Activated gamma-delta T cell treated with anti-CD3 and anti-CD28 coated beads, Interleukin-2, amount 50 U/mL, for 16 hours (primary cell): ENCODE results near the gene ACSS2.

Experiments used
- DNase-seq: peaks from one replicate; pipeline ENCODE4 v3.0.0-alpha.2; 2020; ENCODE audit warnings: low read depth

The ACSS2 gene

DNA sequence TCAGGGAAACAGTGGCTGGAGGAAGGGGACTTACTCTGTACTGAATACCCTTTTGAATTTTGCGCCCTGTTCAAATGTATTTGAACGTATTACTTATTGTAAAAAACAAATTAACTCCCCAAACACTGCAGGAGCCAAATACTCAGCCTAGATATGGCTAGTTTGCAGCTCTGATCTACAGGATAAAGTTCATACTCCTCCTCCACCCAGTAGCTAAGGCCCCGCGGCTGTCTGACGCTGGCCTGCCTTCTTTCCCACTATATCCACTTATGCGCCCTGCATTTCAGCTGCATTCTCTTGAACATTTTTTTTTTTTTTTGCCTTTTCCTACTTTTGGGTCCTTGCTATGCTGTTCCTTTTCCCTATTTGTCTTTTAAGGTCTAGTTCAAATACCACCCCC, 72.7 kb downstream of the ACSS2 start:
- DNase-seq = no peak

DNA sequence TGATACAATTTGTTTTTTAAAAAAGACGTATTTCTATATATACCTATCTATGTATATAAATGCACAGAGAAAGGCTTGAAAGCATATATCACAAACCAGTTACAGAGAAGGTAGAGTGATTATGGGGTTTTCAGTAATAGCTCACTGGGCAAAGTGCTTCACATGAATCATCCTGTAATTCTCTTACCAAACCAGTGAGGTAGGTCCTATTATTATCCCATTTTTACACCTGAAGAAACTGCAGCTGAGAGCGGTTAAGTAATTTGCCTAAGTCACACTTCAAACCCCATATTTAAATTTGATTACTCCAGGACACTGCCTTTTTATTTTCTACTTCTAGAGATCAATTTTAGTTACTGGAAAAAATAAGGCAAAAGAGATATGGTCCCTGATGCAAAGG, 74.8 kb downstream of the ACSS2 start:
- DNase-seq = no peak

DNA sequence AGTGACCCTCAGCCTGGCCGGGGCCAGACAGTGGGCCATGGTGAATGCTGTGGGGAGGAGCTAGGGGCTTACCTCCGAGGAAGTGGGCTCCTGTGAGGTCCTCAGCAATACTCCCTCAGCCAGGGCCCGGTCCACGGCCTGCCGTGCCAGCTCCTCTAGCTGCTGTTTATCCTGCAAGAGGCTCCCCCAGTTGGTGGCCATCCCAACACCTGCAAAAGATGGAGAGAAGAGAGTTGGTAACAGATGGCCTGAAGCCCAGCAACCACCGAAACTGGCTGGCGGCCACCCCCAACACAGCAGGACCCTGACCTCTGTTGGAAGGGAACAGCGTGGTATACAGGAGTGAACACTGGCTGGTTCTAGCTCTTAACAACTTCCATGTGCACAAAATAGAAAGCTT, 75.2 kb downstream of the ACSS2 start:
- DNase-seq = no peak

DNA sequence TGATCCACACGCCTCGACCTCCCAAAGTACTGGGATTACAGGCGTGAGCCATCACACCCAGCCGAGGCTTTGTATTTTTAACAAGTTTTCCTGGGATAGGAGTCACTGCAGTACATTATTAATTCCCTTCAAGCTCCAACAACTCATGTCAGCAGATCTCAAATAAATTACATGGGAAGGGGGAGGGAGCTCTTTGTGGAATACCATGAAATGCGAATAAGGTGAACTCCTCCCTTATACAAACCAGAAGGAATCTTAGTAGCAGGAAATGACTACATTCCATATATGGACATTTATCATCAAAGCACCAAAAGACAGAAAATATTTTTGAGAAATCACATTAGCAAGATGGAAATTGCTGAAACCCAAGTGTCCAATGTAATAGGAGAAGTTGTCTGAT, 76.3 kb downstream of the ACSS2 start:
- no peak for DNase-seq

DNA sequence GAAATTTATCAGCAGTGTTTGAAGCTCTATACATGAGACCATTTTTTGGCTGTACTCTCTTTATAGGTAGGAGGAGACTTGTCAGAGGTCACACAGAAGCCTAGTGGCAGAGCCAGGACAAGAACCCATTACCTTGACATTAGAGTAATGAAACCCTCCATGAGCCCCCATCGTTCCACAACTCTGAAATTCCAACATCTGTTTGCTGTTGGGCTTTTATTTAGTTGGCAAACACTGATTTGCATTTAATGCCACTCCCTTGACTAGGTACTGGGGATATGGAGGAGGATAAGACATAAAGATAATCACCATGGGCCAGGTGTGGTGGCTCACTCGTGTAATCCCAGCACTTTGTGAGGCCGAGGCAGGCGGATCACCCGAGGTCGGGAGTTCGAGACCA, 77.5 kb downstream of the ACSS2 start:
- no peak for DNase-seq

DNA sequence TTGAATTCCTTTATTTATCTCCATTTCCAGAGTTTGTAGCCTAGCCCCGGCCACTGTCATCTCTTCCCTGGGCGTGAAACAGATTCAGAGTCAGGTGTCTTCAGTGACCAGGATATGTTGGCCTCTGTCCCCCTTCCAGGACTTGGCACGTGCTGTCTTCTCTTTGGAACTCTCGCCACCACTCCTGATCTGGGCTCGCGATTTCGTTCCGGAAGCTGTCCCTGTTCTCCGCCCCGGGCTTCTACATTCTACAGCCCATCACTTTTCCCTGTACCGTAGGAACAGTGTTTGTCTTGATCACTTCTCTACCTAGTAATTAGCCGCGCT, 78.5 kb downstream of the ACSS2 start:
- DNase-seq = no peak

DNA sequence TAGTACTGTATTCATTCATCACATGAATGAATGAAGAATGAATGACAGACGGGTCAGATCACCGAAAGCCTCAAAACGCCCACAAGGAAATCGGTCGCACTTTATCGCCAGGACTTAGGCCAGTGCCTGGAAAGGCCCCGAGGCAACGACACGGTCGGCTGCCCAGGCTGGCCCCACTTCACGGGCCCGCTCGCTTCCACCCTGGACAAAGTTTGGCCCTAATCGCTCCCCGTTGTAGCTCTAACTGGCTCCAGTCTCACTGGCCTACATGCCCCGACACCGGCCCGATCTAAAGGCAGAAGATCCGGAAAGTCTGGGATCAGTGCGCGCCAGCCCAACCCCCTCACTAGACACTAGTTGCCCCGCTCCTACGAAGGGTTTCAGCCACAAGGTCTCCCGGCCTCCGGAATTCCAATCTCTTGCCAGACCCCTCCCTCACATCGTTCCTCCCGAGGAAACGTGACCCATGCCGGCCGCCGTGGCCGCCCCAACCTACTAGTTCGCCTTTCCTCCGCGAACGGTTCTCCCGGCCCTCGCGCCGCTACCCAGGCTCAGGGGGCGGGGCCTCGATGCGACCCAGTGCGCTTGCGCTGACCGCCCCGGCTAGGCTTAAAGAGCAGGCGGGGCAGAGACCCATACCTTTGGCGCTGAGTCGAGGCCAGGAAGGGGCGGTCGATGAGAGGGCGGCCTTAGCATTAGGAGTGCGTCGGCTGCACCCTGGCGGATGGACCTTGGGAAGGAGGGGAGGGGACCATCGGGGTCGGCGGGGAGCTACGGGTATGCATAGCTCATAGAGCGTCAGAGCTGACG, 79.0 kb downstream of the ACSS2 start, which contains the start of the genes GSS and MYH7B:
Gene GSS (minus strand): TSS at position 576 of the 810 bp plus-strand sequence. CDS start 3,954 bp downstream, outside the sequence.
Gene MYH7B (plus strand): TSS at position 638 of the 810 bp plus-strand sequence. CDS start 22,138 bp downstream, outside the sequence.
- peak; percentile 96 for DNase-seq

DNA sequence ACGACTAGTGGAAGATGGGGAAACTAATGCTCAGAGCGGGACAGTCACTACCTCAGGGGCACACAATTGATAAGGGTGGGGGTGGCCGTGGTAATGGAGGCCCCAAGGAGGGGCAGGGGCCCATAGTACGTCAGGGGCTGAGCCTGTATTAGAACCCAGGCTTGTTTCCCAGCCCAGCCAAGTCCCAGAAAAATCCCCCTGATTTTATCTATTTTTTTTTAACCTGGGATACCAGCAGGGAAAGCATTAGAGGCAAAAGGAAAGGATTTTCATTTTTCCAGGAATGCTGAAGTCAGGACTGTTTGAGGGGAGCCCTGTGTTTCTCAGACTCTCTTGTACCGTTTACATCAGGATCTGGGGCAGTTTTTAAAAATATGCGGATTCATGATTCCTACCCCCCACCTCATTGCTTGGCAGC, 79.6 kb downstream of the ACSS2 start:
- no peak for DNase-seq

DNA sequence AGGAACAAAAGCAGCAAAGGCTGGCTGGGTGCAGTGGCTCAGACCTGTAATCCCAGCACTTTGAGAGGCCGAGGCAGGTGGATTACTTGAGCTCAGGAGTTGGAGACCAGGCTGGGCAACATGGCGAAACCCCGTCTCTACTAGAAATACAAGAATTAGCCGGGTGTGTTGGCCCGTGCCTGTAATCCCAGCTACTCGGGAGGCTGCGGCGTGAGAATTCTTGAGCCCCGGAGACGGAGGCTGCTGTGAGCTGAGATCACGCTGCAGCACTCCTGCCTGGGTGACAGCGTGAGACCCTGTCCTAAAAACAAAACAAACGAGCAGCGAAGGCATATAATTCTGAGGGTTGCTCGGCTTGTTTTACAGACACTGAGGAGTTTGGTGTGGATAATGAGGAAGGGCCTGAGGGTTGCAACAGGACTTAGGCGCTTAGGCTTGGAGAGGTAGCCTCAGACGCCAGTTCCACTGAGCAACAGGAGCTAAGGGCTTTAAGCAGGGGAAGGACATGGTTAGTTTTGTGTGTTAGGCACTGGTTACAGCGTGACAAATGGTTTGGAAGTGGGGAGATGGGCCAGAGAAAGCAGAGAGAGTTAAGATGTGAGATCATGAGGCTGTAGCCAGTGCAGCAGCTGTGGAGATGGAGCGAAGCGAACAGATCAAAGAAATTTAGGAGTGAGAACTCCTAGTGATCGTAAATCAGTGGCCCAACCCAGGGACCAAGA, 80.5 kb downstream of the ACSS2 start:
- no peak for DNase-seq

DNA sequence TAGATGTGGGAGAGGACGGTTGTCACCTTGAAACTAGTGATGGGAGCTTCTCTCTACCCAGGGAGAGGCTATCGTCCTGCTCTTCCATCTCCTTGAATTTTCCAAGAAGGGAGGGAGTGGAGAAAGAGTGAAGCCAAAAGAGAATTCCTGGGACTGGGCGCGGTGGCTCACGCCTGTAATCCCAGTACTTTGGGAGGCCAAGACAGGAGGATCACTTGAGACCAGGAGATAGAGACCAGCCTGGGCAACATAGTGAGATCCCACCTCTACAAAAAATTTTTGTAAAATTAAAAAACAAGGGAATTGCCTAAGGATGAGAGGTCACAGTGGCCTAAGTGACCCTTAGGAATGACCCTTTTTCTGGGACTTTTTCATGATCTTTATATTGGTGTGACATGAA, 88.1 kb downstream of the ACSS2 start:
- no peak for DNase-seq

DNA sequence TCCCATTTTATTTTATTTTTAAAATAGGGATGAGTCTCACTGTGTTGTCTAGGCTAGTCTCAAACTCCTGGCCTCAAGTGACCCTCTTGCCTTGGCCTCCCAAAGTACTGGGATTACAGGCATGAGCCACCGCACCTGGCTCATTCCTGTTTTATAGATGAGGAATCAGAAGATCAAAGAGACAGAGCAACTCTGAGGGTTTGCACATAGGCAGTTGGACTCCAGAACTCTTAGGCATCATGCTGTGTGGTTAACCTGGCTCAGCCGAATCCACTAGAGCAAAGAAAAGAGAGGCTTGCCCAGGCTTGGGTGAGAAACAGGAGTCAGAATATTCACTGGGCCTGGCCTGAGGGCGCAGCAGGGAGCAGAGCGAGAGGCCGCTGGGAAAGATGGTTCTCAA, 88.6 kb downstream of the ACSS2 start:
- DNase-seq = no peak

DNA sequence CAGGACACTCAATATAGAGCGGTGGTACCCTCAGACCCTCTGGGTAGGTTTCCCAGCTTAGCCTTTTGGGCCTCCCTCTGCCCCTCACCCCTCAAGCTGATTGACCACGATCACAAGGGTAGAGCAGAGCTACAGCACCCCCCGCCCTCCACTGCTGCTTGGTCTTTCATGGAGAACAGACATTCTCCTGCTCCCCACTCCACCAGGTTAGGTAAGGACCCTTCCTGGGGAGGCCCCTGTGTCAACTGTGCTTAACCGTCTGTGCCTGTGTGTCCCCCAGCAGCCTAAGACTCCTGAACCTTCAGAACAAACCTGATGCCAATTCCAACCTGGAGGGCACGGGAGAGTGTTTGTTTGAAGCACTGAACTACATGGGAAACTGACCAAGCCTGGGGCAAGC, 91.0 kb downstream of the ACSS2 start:
- no peak for DNase-seq

DNA sequence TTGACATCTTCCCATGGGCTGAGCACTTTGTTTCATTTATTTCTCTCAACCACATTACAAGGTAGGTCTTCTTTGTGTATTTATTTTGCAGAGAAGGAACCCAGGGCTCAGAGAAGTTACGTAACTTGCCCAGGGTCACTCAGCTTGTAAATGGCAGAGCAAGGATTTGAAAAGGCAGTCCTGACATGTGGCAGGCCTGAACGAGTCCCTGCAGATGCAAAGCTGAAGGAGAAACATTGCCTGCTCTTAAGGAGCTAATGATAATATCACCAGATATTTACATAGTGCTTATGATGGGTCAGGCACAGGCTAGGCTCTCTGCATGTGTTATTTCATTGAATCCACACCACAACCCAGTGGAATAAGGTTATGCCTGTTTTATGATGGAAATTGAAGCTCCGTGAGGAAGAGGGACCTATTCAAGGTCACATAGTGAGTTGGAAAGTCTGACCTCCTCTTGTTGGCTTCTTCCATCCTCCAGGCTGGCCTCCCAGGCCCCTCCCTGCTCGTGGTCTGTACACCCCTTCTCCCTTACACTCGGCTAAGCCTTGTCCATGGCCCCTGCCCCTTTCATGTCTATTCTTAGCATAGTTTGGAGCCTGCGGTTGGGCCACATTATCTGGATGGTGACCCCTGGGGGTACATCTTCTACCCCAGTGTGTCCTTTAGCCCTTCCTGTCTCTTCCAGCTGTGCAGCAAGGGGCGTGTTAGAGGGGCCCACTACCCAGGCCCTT, 91.8 kb downstream of the ACSS2 start:
- DNase-seq = no peak

DNA sequence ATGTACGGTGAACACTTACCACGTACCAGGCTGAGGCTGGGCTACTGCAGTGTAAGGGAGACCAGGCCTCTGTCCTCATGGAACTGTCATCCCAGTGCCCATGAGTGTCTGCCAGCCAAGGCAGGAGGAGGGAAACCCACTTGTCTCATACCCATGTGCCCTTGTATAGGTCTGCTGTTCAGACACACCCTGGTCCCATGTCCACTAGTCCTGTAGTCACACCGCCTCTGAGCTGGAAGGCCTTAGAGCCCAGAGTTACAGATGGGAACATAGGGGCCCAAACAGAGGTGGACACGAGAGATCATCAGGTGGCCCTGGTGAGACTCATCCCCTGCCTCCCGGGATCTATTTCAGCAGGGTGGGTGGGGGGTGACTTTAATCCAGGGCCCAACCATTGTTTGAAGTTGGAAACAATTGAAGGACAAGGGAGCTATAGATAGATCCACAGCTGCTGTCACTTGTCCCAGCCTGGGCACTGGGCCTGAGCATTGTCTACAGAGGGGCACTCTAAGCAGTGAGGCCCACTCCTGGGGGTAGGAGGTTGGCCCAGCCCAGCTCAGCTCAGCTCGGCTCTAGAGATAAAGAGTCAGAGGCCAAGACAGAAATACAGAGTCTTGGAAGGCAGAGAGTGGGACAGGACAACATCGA, 93.9 kb downstream of the ACSS2 start:
- DNase-seq = no peak

DNA sequence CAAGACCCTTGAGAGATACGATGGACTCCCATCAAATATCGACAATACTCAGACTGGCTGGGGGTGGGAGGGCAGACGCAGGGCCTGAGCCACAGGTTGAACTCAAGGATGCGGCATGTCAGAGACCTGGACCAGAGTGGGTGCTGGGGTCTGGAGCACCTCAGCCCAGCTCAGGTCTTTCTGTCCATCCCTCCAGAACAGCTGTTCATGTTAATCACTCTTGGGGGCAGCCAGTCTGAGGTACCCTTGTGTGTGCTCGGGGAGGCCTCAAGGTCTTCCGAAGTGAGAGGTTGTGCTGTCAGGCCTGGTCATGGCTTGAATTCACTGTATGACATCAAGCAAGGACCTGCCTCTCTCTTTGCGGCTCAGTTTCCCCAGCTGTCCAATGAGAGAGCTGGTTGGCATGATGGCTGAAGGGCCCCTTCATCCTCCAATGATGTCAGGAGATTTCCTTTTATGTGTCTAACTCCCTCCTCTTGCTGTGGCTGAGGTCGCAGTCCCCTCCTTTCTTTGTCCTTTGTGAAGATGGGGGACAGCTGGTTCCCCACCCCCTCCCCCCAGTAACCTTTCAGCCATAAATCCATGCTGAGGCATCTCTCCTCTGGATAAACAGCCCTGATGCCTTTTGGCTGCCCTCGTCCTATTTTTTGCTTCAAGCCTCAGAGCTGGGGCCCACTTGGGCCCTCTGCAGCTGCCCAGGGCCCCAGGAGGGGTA, 94.6 kb downstream of the ACSS2 start:
- no peak for DNase-seq

DNA sequence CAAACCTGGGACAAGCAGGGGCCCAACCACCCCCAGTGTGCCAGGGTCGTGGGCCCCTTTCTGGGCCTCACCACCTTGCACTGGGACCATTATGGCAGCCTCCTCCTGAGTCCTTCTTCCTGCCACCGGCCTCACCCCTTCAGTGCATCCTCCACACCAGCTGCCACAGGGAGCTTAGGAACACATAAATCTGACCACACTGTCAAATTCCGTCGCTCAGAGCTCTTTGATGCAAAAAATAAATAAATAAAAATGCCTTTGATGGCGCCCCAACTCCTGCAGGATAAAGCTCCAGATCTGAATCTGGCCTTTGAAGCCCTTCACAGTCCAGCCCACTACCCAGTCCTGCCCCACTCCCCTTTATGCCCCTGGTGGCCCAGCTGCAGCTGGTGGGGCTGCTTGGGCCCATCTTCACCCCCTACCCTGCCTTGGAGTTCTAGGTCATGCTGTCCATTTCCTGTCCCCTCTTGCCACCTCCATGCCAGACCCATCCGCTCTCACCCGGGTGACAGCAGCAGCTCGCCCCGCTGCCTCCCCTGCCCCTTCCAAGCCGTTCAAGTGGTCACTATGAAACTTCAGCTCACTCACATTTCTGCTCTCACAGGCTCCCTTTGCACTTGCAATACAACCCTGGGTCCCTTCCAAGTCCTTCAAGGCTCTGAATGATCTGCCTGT, 95.3 kb downstream of the ACSS2 start:
- no peak for DNase-seq

DNA sequence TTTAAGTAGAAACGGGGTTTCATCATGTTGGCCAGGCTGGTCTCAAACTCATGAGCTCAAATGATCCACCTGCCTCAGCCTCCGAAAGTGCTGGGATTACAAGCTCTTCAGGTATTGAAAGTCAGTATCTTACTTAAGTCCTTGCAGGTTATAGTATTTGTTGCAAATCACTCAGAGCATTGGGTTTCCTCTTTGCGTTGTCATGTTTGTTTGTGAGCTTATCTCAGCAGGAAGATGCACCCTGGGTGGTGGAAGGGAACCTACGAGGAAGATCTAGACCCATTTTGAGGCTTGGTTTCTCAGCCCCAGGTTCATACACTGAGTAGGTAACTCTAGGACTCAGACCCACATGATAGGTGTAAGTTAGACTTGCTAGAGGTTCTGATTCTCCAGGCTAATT, 97.8 kb downstream of the ACSS2 start:
- no peak for DNase-seq

DNA sequence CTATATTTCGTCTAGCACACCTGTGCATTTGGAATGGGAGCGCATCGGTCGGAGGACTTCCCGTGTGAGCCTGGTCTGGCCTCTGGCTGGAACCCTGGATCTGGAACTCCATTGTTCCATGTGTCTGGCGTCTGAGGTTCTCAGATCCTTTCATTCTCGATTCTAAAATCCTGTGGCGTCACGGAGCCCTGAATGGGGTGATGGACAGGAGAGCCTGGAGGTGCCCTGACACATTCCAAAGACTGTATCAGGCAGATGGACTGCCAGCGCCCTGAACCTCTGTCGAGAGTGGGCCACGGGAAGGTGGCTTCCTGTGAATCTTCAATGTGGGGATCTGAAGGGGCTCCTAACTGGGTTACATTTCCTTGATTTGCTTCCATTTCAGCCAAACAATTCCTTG, 99.9 kb downstream of the ACSS2 start:
- no peak for DNase-seq
